GM18858 (cell line): Measurements from ENCODE around the gene ALOX15.
"Not testable (repeated sequence)": the region's sequence is repeated elsewhere in the genome, so short reads cannot be mapped to it uniquely, and the experiment has no call there.

ENCODE experiments used
- ATAC-seq: cut with Tn5 transposase; IDR thresholded peaks from one replicate; pipeline ENCODE4 v1.9.1; 2021; ENCODE audit not compliant: unreplicated experiment

ALOX15 gene

DNA sequence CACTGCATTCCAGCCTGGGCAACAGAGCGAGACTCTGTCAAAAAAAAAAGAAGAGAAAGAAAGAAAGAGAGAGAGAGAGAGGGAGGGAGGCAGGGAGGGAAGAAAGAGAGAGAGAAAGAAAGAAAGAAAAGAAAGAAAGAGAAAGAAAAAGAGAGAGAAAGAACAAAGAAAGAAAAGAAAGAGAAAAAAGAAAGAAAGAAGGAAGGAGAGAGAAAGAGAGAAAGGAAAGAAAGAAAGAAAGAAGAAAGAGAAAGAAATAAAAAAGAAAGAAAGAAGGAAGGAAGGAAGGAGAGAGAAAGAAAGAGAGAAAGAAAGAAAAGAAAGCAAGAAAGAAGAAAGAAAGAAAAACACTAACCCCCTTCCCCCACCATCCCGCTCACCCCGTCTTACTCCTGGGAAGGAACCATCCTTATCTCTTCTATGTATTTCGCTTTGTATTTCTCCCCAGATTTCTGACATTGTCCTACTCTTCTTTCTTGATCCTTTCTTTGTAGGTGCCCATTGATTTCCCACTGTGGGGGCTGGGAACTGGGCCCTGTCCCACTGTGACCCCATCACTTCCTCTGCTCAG, 20.9 kb downstream of the ALOX15 start:
- no peak for ATAC-seq

DNA sequence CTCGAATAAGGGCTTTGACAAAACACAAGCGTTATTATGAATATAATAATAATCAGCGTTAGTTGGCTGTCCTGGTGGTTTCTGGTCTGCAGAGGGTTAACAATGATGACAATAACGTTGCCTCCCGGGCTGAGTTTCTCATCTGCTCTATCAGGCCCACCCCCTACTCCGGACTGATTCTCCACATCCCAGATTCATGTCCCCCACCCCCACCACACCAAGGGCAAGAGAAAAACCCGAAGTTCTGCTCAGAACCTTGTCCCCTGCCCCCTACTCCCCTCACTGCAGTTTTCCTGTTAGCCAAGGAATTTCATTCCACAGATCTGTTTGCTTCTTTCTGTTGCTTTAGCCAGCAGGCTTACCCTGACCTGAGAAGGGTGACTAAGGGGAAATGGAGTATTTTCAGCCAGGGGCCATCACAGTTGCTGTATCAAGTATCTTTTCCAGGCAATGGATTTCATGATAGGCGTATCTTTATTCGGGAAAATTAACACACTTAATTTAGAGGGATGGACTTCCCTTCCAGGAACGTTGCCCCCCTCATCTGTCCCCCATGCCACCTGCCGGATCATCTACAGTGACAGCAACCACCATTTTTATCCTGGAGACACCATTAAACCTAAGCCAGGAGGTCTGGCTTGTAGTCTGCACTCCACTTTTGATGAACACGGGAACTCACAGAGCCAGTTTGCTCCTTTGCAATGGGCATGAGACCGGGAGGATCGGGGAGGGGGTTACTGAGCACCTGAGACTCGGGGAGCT, 23.7 kb downstream of the ALOX15 start:
- no peak for ATAC-seq

GRCh38 chr17:4617090-4617489, 24.4 kb downstream of the ALOX15 start:
- no peak for ATAC-seq

GRCh38 chr17:4616476-4616875, 25.0 kb downstream of the ALOX15 start:
- no peak for ATAC-seq

GRCh38 chr17:4610656-4611055, 30.8 kb downstream of the ALOX15 start:
- ATAC-seq = no peak

DNA sequence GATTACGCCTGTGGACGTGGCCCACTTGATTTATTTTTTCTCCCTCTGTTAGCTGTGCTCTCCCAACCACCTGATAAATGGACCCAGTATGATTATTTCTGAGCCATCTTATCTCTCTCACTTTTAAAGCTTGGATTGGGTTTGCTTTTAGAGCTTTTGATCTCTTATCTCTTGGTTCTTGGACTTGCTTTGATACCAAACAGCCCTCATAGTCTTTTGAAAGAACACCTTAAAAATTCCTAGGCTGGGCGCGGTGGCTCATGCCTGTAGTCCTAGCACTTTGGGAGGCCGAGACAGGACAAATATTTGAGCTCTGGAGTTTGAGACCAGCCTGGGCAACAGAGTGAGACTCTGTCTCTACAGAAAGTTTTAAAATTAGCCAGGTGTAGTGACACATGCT, 31.3 kb downstream of the ALOX15 start:
- no peak for ATAC-seq

- no peak for ATAC-seq
Observed at GRCh38 chr17:4609761-4610160, 31.7 kb downstream of the ALOX15 start.

- no peak for ATAC-seq
Observed at GRCh38 chr17:4607773-4608187, 33.7 kb downstream of the ALOX15 start.

- ATAC-seq = no peak
Observed at GRCh38 chr17:4607261-4607741, 34.2 kb downstream of the ALOX15 start.

DNA sequence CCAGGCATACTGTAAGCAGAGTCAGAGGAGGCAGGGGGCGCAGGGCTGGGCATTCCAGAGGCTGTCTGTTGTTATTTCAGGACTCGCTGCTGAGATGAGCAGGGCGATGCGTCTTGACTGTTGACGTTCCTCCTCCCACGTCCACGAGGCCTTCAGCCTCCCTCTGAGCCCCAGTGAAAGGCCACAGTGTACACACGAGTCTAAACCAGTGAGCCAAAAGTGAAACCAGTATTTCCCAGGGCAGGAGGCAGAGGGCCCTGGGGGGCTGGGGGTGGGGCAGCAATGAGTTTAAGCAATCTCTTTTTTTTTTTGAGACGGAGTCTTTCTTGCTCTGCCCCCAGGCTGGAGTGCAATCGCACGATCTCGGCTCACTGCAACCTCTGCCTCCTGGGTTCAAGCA, 35.7 kb downstream of the ALOX15 start:
- no peak for ATAC-seq

- not testable (repeated sequence) for ATAC-seq
Observed at GRCh38 chr17:4604736-4605135, 36.7 kb downstream of the ALOX15 start.

- no peak for ATAC-seq
Observed at GRCh38 chr17:4604111-4604644, 37.3 kb downstream of the ALOX15 start.

- no peak for ATAC-seq
Observed at GRCh38 chr17:4602041-4602440, 39.4 kb downstream of the ALOX15 start.

DNA sequence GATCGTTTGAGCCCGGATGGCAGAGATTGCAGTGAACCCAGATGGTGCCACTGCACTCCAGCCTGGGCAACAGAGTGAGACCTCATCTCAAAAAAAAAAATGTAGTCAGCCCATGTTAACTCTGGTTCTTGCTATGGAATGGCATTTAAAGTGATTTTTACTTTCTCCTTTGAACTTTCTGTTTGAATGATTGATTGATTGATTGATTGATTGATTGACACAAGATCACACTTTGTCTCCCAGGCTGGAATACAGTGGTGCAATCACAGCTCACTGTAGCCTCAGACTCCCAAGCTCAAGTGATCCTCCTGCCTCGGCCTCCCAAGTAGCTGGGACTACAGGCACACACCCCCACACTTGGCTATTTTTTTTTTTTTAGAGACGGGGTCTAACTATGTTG, 40.2 kb downstream of the ALOX15 start:
- no peak for ATAC-seq

DNA sequence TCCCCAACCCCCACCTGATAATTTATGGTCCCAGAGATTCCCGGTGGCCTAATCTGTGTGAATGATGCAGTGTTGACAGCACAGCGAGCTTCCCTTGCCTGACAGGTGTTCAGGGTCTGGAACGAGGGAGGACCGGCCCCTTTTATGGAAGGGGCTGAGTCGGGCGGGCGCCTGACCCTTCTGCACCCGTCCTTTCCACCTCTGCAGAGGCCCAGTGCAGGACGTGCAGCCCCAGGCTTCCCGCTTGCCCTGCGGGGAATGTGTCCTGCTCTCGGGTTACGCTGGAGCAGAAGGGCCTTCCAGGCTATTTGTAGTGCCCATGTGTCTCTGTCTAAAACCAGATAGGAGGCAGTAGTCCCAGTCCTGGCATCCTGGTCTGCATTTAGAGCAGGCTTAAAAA, 40.9 kb downstream of the ALOX15 start:
- no peak for ATAC-seq

DNA sequence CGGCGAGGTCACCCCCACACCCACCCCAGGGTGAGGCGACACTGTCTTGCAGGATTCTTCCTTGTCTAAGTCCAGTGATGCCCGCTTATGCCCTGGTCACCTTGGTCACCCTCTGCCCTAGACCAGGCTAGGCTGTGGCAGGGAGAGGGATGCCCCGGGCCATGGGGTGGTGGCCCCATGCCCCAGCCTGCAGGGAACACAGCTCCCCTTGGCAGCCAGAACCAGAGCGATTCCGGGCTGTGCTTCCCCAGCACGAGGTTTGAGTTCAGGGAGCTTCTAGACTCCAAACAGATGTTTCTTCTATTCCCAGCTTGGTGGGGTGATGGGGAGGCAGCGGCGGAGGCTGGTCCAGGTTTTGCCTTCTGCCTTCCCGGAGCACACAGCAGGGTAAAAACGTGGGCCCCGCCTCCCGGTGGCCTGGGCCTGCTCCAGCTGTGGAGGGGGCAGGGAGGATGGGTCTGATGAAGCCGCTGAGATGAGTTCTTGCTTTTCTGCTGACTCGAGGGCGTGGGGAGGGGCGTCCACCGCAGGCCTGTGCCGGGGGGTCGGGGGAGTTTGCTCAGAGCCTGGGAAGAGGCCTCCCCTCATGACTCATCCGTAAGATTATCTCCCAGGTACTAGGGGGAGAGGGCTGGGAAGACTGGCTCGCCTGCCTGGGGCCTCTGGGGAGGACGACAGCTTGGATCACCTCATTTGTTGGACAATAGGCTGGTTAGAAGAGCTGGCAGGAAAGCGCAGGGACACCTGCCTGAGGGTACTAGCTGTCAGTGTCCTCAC, 41.8 kb downstream of the ALOX15 start:
- ATAC-seq = no peak

GRCh38 chr17:4598776-4599504, 42.5 kb downstream of the ALOX15 start:
- ATAC-seq = no peak

DNA sequence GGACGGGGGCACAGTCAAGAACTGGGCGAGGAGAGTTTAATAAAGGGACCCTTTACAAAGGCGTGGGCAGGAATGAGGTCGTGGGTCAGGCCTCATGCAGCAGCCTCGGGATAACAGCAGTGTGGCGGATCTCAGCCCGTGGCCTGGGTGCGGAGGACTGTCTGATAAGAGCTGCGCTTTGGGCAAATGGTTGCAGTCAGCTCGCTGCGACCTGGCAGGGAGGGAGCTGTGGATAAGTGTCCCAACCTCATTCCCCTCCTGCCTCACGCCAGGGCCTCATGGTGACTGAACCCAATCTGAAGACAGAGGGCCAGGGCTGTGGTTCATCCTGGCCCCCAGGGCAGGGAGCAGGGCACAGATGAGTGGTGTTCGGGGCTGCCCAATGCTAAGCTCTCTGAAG, 43.5 kb downstream of the ALOX15 start:
- no peak for ATAC-seq

GRCh38 chr17:4596636-4597380, 44.7 kb downstream of the ALOX15 start:
- ATAC-seq = no peak

GRCh38 chr17:4595685-4596342, 45.7 kb downstream of the ALOX15 start:
- not testable (repeated sequence) for ATAC-seq
